ENCODE results near the gene P4HA1.

The P4HA1 gene

DNA sequence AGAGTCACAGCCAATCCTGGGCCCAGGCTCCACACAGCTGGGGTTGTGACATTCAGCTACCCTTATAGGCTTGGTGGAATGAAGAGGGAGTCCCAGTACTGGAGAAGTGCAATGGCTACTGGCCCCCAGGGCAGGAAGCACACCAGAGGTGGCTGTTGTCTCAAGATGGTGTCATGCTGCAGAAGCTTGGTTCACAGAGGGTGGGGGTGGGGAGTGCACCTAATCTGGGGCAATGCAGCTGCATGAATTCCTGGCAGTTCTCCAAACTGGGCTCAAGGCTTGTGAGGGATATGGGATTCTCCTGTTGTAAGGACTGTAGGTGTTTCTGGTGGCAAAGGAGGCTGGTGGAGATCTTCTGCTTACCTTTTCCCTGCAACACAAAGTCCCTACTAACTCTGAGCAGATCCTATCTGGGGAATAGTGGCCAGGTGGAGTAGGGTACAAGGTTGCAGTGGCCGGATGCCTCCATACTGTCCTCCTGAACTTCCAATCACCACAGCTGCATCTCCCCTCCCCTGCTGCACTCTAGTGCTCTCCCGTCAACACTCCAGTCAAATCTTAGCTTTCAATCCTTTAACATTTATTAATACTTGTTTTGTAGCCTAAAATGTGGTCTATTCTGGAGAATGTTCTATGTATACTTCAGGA is 114.7 kb downstream of the P4HA1 start:
- no peak for TF ChIP-seq Cebpa-rat (IDR thresholded peaks at IDR 0.05)
- Histone ChIP-seq H4K20me1 (no peaks in the 10 kb centered on the region), H3K9me3 (replicated peaks in 1 of 11) (peaks cover 44 to 55% (median 51%) of the 10 kb centered on the region in 11 experiments), H3K27me3 (no peaks in the 10 kb centered on the region), H3K27ac (no peak overlapping the region), H3K4me1 (no peaks in the 10 kb centered on the region), H3K4me2 (no peak overlapping the region), H3K9ac (no peak overlapping the region), H3K4me3 (no peak overlapping the region), H3K36me3 (peaks cover 0 to 11% (median 0%) of the 10 kb centered on the region in 11 experiments; a peak in 2 of 22 replicates)

DNA sequence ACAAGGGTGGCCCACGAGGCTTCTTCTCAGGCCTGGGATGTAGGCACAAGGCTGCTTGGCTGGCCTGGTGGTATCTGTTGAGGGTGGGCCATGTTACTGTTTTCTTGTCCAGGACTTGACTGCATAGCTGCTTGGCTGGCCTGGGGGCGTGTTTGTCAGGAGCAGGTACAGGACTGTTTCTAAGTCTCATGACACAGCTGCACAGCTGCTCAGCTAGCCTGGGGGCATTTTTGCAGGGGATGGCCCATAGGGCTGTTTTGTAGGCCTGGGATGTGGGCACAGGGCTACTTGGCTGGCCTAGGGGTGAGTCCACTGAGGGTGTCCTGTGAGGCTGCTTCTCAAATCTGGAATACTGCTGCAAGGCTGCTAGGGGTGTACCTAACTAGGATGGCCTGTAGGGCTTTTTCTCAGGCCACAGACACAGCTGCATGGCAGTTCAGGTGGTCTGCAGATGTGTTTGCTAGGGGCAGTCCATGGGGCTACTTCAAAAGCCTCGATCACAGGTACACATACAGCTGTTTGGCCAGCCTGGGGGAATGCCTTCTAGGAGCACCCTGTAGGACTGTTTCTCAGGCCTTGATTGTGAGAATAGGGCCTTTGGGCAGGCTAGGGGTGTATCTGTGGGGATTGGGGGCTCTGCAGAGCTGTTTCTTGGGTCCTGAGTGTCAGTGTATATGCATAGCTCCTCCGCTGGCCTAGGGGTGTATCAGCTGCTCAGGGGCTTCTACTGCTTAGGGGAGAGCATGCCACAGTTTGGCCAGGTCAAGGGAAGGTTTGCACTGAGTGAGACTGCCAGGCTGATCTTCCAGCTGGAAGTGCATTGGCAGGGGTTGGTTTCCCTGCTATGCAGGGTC is 115.4 kb downstream of the P4HA1 start:
- TF ChIP-seq Cebpa-rat (IDR thresholded peaks at IDR 0.05): no peak
- Histone ChIP-seq H3K4me3 (no peak overlapping the region), H3K4me1 (no peaks in the 10 kb centered on the region), H3K27ac (no peak overlapping the region), H3K4me2 (no peak overlapping the region), H3K9ac (no peak overlapping the region), H3K9me3 (replicated peaks in 1 of 11) (peaks cover 52 to 62% (median 58%) of the 10 kb centered on the region in 11 experiments), H4K20me1 (no peaks in the 10 kb centered on the region), H3K27me3 (no peaks in the 10 kb centered on the region), H3K36me3 (peaks cover 0 to 11% (median 0%) of the 10 kb centered on the region in 11 experiments; a peak in 1 of 22 replicates)

DNA sequence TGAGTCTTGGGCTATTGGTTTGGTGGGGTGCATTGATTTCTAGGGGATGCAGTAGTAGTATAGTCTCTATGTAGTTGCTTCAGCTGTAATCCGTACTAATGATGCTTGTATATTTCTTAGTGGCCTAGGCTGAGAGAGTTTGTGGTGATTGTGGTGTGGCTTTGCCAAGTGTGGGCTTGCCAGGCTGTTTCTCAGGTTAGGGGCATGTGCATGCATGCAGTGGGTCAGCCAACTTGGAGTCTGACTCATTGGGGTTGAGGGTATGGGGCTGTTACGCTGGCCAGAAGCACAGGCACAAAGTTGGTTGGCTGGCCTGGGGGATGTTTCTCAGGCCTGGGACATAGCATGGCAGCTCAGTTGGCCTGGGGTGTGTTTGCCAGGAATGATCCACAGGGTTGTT is 116.3 kb downstream of the P4HA1 start:
- Histone ChIP-seq H3K4me3 (no peak overlapping the region), H3K27me3 (no peaks in the 10 kb centered on the region), H3K9me3 (replicated peaks in 1 of 11) (peaks cover 61 to 72% (median 67%) of the 10 kb centered on the region in 11 experiments), H3K27ac (no peak overlapping the region), H3K4me1 (no peaks in the 10 kb centered on the region), H3K4me2 (no peak overlapping the region), H3K9ac (no peak overlapping the region), H3K36me3 (peaks cover 0 to 11% (median 0%) of the 10 kb centered on the region in 11 experiments; a peak in 1 of 22 replicates), H4K20me1 (no peaks in the 10 kb centered on the region)
- TF ChIP-seq Cebpa-rat (IDR thresholded peaks at IDR 0.05): no peak

DNA sequence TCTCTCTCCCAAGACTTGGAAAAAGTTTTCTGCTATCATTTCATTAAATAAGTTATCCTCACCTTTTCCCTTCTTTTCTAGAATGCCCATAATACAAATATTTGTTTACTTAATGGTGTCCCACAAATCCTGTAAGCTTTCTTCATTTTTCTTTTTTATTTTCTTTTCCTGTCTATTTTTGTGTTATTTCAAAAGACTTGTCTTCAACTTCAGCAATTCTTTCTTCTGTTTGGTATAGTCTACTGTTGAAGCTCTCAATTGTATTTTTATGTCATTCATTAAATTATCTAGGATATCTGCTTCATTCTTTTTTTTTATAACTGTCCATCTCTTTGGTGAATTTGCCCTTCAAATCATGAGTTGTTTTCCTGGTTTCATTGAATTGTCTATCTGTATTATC is 117.0 kb downstream of the P4HA1 start:
- TF ChIP-seq Cebpa-rat (IDR thresholded peaks at IDR 0.05): no peak
- peaks cover 65 to 78% (median 73%) of the 10 kb centered on the region in 11 experiments for H3K9me3 ChIP-seq (replicated peaks in 1 of 11)
- H3K9ac ChIP-seq: no peak overlapping the region
- peaks cover 0 to 11% (median 0%) of the 10 kb centered on the region in 11 experiments; a peak in 1 of 22 replicates for H3K36me3 ChIP-seq
- no peak overlapping the region; a peak in 1 of 20 replicates for H3K4me3 ChIP-seq
- H4K20me1 ChIP-seq: no peaks in the 10 kb centered on the region
- no peaks in the 10 kb centered on the region for H3K4me1 ChIP-seq
- no peak overlapping the region for H3K27ac ChIP-seq
- H3K27me3 ChIP-seq: no peaks in the 10 kb centered on the region
- no peak overlapping the region for H3K4me2 ChIP-seq

DNA sequence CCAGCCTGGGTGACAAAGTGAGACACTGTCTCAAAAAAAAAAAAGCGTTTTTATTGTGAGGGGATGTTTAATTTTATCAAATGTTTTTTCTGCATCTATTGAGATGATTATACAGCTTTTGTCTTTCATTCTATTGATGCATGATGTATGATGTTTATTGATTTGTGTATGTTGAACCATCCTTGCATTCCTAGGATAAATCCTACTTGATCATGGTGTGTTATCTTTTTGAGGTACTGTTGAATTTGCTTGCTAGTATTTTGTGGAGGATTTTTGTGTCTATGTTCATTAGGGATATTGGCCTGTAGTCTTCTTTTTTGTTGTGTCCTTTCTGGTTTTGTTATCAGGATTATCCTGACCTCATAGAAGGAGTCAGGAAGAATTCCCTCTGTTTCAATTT is 119.8 kb downstream of the P4HA1 start:
- no peaks in the 10 kb centered on the region for H3K4me1 ChIP-seq
- TF ChIP-seq Cebpa-rat (IDR thresholded peaks at IDR 0.05): no peak
- no peak overlapping the region for H3K27ac ChIP-seq
- H3K4me3 ChIP-seq: no peak overlapping the region
- H3K36me3 ChIP-seq: peaks cover 0 to 11% (median 0%) of the 10 kb centered on the region in 11 experiments; a peak in 1 of 22 replicates
- H3K27me3 ChIP-seq: no peaks in the 10 kb centered on the region
- no peaks in the 10 kb centered on the region for H4K20me1 ChIP-seq
- peaks cover 63 to 77% (median 72%) of the 10 kb centered on the region in 11 experiments for H3K9me3 ChIP-seq (replicated peaks in 1 of 11)
- H3K4me2 ChIP-seq: no peak overlapping the region
- no peak overlapping the region for H3K9ac ChIP-seq
